Activated CD8-positive, alpha-beta memory T cell treated with anti-CD3 and anti-CD28 coated beads for 48 hours (primary cell): ENCODE data around the gene DAPK2.
"Not testable (repeated sequence)": the region's sequence is repeated elsewhere in the genome, so short reads cannot be mapped to it uniquely, and the experiment has no call there.

ENCODE experiments used
- DNase-seq, 3 experiments: peaks; one replicate each; pipeline ENCODE4 v3.0.0-alpha.2; 2020; ENCODE audit warnings: low read depth in 2 of 3, low spot score in 2 of 3

Gene DAPK2

GRCh38 chr15:63977119-63977518 lies 69.2 kb downstream of the DAPK2 start:
- no peak for DNase-seq

- DNase-seq = no peak
Observed at GRCh38 chr15:63974021-63974420, 72.3 kb downstream of the DAPK2 start.

- DNase-seq = no peak
Observed at GRCh38 chr15:63973212-63974009, 72.9 kb downstream of the DAPK2 start.

GRCh38 chr15:63972801-63973200 lies 73.5 kb downstream of the DAPK2 start:
- DNase-seq = no peak

GRCh38 chr15:63971904-63972303 lies 74.4 kb downstream of the DAPK2 start:
- no peak for DNase-seq

GRCh38 chr15:63971427-63971805 lies 74.9 kb downstream of the DAPK2 start:
- DNase-seq = peak; percentile 17 to 30 (median 17)

- DNase-seq = peak in 1 of 3 experiments; percentile 7
Observed at GRCh38 chr15:63970621-63971426, 75.5 kb downstream of the DAPK2 start.

GRCh38 chr15:63969652-63970421 lies 76.4 kb downstream of the DAPK2 start:
- DNase-seq = no peak

GRCh38 chr15:63968700-63969099 lies 77.6 kb downstream of the DAPK2 start:
- DNase-seq = no peak

GRCh38 chr15:63968122-63968524 lies 78.2 kb downstream of the DAPK2 start:
- DNase-seq = no peak

- DNase-seq = no peak
Observed at GRCh38 chr15:63967616-63968015, 78.7 kb downstream of the DAPK2 start.

- not testable (repeated sequence) for DNase-seq
Observed at GRCh38 chr15:63962947-63963721, 83.2 kb downstream of the DAPK2 start.

- no peak for DNase-seq
Observed at GRCh38 chr15:63953524-63953923, 92.8 kb downstream of the DAPK2 start.

GRCh38 chr15:63950911-63951481 lies 95.3 kb downstream of the DAPK2 start:
- no peak for DNase-seq

- DNase-seq = no peak
Observed at GRCh38 chr15:63948971-63949370, 97.3 kb downstream of the DAPK2 start.

GRCh38 chr15:63948436-63948835 lies 97.8 kb downstream of the DAPK2 start:
- no peak for DNase-seq

- no peak for DNase-seq
Observed at GRCh38 chr15:63947228-63947627, 99.1 kb downstream of the DAPK2 start.

- DNase-seq = no peak
Observed at GRCh38 chr15:63946524-63947065, 99.7 kb downstream of the DAPK2 start.

- no peak for DNase-seq
Observed at GRCh38 chr15:63945838-63946298, 100.4 kb downstream of the DAPK2 start.
